Mesothelial cell of epicardium (in vitro differentiated cells): ENCODE results near the gene PTPRN2. TPM values are rescaled to one million over a fixed set of nuclear protein-coding genes. Genes with fewer than 3 reads are reported as not detected.

Experiments used
- DNase-seq, 2 experiments: peaks; one replicate each; pipeline ENCODE4 v3.0.0; 2021; ENCODE audit warnings: low spot score in 2 of 2; ENCODE audit not compliant: unreplicated experiment in 2 of 2
- H3K27ac Mint-ChIP-seq: 2 replicates; pipeline ENCODE4 v1.8.0; 2021; ENCODE audit warnings: mixed read lengths
- H3K27me3 Mint-ChIP-seq: 2 replicates; pipeline ENCODE4 v1.8.0; 2021; ENCODE audit warnings: low read depth, mixed read lengths
- H3K36me3 Mint-ChIP-seq: 2 replicates; pipeline ENCODE4 v1.8.0; 2021; ENCODE audit warnings: mixed read lengths
- H3K4me1 Mint-ChIP-seq: 2 replicates; pipeline ENCODE4 v1.8.0; 2021; ENCODE audit warnings: mixed read lengths
- H3K4me3 Mint-ChIP-seq: 2 replicates; pipeline ENCODE4 v1.8.0; 2021; ENCODE audit warnings: mild to moderate bottlenecking, moderate library complexity, mixed read lengths
- H3K9me3 Mint-ChIP-seq: 2 replicates; pipeline ENCODE4 v1.8.0; 2021; ENCODE audit warnings: mixed read lengths
- CTCF ChIP-seq: fragments of 200-600 bp; sonication (generic); IDR thresholded peaks from one replicate; pipeline ENCODE4 v1.5.0; 2021; ENCODE audit warnings: antibody characterized with exemption; ENCODE audit not compliant: unreplicated experiment
- total RNA-seq: library from RNA; stranded (reverse); gene quantifications from 3 replicates; pipeline ENCODE4 v1.2.1, GENCODE V29; 2021

Gene PTPRN2
- total RNA-seq, 1 donor from 2014 or later, result 2.2 TPM

GRCh38 chr7:157610671-157611295 is 976.8 kb downstream of the PTPRN2 start:
- H3K4me1 Mint-ChIP-seq, result no peaks in the 10 kb centered on the region
- H3K4me3 Mint-ChIP-seq, result no peak overlapping the region
- no peaks in the 10 kb centered on the region for H3K9me3 Mint-ChIP-seq
- H3K27me3 Mint-ChIP-seq, result peaks cover 31% of the 10 kb centered on the region
- no peak for TF ChIP-seq CTCF
- H3K36me3 Mint-ChIP-seq, result no peaks in the 10 kb centered on the region
- no peak overlapping the region for H3K27ac Mint-ChIP-seq
- DNase-seq, result no peak

- Mint-ChIP-seq H3K27me3 (peaks cover 30% of the 10 kb centered on the region), H3K27ac (no peak overlapping the region)
Measured at GRCh38 chr7:157609932-157610640, 977.5 kb downstream of the PTPRN2 start.

GRCh38 chr7:157609516-157609915 is 978.1 kb downstream of the PTPRN2 start:
- Mint-ChIP-seq H3K27me3 (peaks cover 27% of the 10 kb centered on the region), H3K4me1 (no peaks in the 10 kb centered on the region), H3K4me3 (no peak overlapping the region), H3K36me3 (no peaks in the 10 kb centered on the region), H3K9me3 (no peaks in the 10 kb centered on the region), H3K27ac (no peak overlapping the region)
- no peak for DNase-seq
- TF ChIP-seq CTCF, result no peak

More at GRCh38 chr7:157609932-157610640, 977.5 kb downstream of the PTPRN2 start:
- no peaks in the 10 kb centered on the region for H3K4me1 Mint-ChIP-seq
- no peak for DNase-seq
- TF ChIP-seq CTCF, result no peak
- no peak overlapping the region for H3K4me3 Mint-ChIP-seq
- no peaks in the 10 kb centered on the region for H3K36me3 Mint-ChIP-seq
- H3K9me3 Mint-ChIP-seq, result no peaks in the 10 kb centered on the region

- peaks cover 26% of the 10 kb centered on the region for H3K27me3 Mint-ChIP-seq
- H3K9me3 Mint-ChIP-seq, result no peaks in the 10 kb centered on the region
- no peaks in the 10 kb centered on the region for H3K36me3 Mint-ChIP-seq
- no peak for DNase-seq
- H3K4me3 Mint-ChIP-seq, result no peak overlapping the region
- H3K27ac Mint-ChIP-seq, result no peak overlapping the region
- TF ChIP-seq CTCF, result no peak
- no peaks in the 10 kb centered on the region for H3K4me1 Mint-ChIP-seq
Measured at GRCh38 chr7:157607218-157607617, 980.4 kb downstream of the PTPRN2 start.

GRCh38 chr7:157606140-157606539 is 981.5 kb downstream of the PTPRN2 start:
- Mint-ChIP-seq H3K4me1 (no peaks in the 10 kb centered on the region), H3K27ac (no peak overlapping the region), H3K9me3 (no peaks in the 10 kb centered on the region), H3K4me3 (no peak overlapping the region), H3K27me3 (peaks cover 30% of the 10 kb centered on the region), H3K36me3 (no peaks in the 10 kb centered on the region)
- TF ChIP-seq CTCF, result no peak
- DNase-seq, result no peak
